Endothelial cell of umbilical vein (primary cell): ENCODE data around the gene BCL2.

Experiments
- EZH2 ChIP-seq: IDR thresholded peaks from 2 replicates; pipeline ENCODE4 v1.6.1; 2012; ENCODE audit warnings: borderline replicate concordance, low read depth, mild to moderate bottlenecking, moderate library complexity, low read length, inconsistent platforms; ENCODE audit not compliant: severe bottlenecking
- FOS ChIP-seq: IDR thresholded peaks from 2 replicates; pipeline ENCODE4 v1.6.1; 2011; ENCODE audit warnings: mild to moderate bottlenecking, low read length, moderate library complexity, borderline replicate concordance; ENCODE audit not compliant: insufficient read depth
- GATA2 ChIP-seq: IDR thresholded peaks from 2 replicates; pipeline ENCODE4 v1.7.0; 2011; ENCODE audit warnings: low read depth, mild to moderate bottlenecking, moderate library complexity, mixed read lengths, low read length; ENCODE audit not compliant: insufficient read length, insufficient read depth
- MYC ChIP-seq: IDR thresholded peaks from one replicate; pipeline ENCODE4 v1.6.1; 2011; ENCODE audit warnings: mild to moderate bottlenecking, low read depth, low read length
- POLR2A ChIP-seq: IDR thresholded peaks from 2 replicates; pipeline ENCODE4 v1.6.1; 2012; ENCODE audit warnings: low read depth, mild to moderate bottlenecking, control low read depth, low read length
- POLR2AphosphoS5 ChIP-seq: IDR thresholded peaks from 2 replicates; pipeline ENCODE4 v1.6.1; 2012; ENCODE audit warnings: low read depth, mild to moderate bottlenecking, control low read depth, low read length, moderate library complexity; ENCODE audit not compliant: insufficient read depth
- TF ChIP-seq, protein P1 (sequence below), 2 donors: IDR thresholded peaks; 1 replicate in 1 of 2; 2 replicates in 1 of 2; pipeline ENCODE4 v1.5.1; 2011; ENCODE audit warnings: low read length in 2 of 2, mild to moderate bottlenecking in 2 of 2, moderate library complexity in 2 of 2, control low read depth in 1 of 2, inconsistent platforms in 1 of 2, low read depth in 1 of 2; ENCODE audit not compliant: insufficient read depth in 1 of 2; ENCODE audit errors: extremely low read depth in 1 of 2

GRCh38 chr18:63104868-63105267, 214.7 kb downstream of the BCL2 start:
- TF ChIP-seq POLR2A (no peak), EZH2 (no peak), POLR2AphosphoS5 (no peak), MYC (no peak), FOS (no peak), GATA2 (no peak)
- TF ChIP-seq, protein P1, sequence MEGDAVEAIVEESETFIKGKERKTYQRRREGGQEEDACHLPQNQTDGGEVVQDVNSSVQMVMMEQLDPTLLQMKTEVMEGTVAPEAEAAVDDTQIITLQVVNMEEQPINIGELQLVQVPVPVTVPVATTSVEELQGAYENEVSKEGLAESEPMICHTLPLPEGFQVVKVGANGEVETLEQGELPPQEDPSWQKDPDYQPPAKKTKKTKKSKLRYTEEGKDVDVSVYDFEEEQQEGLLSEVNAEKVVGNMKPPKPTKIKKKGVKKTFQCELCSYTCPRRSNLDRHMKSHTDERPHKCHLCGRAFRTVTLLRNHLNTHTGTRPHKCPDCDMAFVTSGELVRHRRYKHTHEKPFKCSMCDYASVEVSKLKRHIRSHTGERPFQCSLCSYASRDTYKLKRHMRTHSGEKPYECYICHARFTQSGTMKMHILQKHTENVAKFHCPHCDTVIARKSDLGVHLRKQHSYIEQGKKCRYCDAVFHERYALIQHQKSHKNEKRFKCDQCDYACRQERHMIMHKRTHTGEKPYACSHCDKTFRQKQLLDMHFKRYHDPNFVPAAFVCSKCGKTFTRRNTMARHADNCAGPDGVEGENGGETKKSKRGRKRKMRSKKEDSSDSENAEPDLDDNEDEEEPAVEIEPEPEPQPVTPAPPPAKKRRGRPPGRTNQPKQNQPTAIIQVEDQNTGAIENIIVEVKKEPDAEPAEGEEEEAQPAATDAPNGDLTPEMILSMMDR (IDR thresholded peaks at IDR 0.05; ENCODE audit: extremely low read depth in 1 of 2, insufficient read depth in 1 of 2, low read depth in 1 of 2, low read length in 2 of 2): no peak
